GM12878 (cell line): ENCODE results near the gene BIRC7. TPM values are rescaled to one million over a fixed set of nuclear protein-coding genes. Genes with fewer than 3 reads are reported as not detected.

Experiments
- ATAC-seq: fragments of 200-7000 bp; cut with Tn5 transposase; 3 replicates; pipeline ENCODE4 v1.9.1; 2020; ENCODE audit warnings: mild to moderate bottlenecking, moderate library complexity
- BruUV-seq: library from RNA; stranded (reverse); fragments of 400-500 nt; replicated peaks from 2 replicates; lab custom pipeline; 2021; lab: Mats Ljungman, UMichigan
- CTCF ChIA-PET: fragments of 300-600 bp; sonication (Branson Sonifier 250); formaldehyde crosslinking; extraction: SDS; loops from one replicate; lab custom pipeline; 2021; ENCODE audit warnings: inconsistent platforms; lab: Yijun Ruan, JAX
- POLR2A ChIA-PET: fragments of 350-600 bp; formaldehyde crosslinking; extraction: SDS; loops from one replicate; lab custom pipeline; 2021; ENCODE audit warnings: inconsistent platforms; lab: Charles Lee
- RAD21 ChIA-PET: fragments of 300-600 bp; sonication (Branson Sonifier 250); formaldehyde crosslinking; loops from one replicate; lab custom pipeline; 2023; ENCODE audit warnings: antibody characterized with exemption; ENCODE audit not compliant: unreplicated experiment; lab: Charles Lee
- SMC1A ChIA-PET: fragments of 300-600 bp; sonication (Branson Sonifier 250); formaldehyde crosslinking; loops from one replicate; lab custom pipeline; 2023; ENCODE audit not compliant: unreplicated experiment, uncharacterized antibody; lab: Charles Lee
- DNase-seq: peaks from one replicate; pipeline ENCODE4 v3.0.0-alpha.2; 2011; ENCODE audit warnings: low read depth, low spot score
- FAIRE-seq: peaks from 3 replicates; lab custom pipeline; 2011; peaks lifted over from hg19 to GRCh38; lab: Jason Lieb, UNC
- H2AFZ ChIP-seq: 2 replicates; pipeline ENCODE4 v1.6.0; 2011; ENCODE audit warnings: low read depth, low read length, control low read depth; ENCODE audit not compliant: control insufficient read depth
- H3K27ac ChIP-seq: 2 replicates; pipeline ENCODE4 v1.5.1; 2011; ENCODE audit warnings: control low read depth; ENCODE audit not compliant: control insufficient read depth, insufficient read depth
- H3K27me3 ChIP-seq, 2 experiments: replicated peaks in 1 of 2; 2 replicates each; pipeline versions ENCODE4 v1.6.0 to v1.6.1; 2011; ENCODE audit warnings: low read length in 1 of 2; ENCODE audit not compliant: control insufficient read depth in 2 of 2, insufficient read depth in 2 of 2
- H3K36me3 ChIP-seq, 2 experiments: 2 replicates each; pipeline ENCODE4 v1.5.1; 2011; ENCODE audit warnings: low read length in 1 of 2; ENCODE audit not compliant: control insufficient read depth in 2 of 2, insufficient read depth in 2 of 2
- H3K4me1 ChIP-seq: 2 replicates; pipeline ENCODE4 v1.6.1; 2011; ENCODE audit warnings: mild to moderate bottlenecking, low read length, moderate library complexity, mixed read lengths; ENCODE audit not compliant: control insufficient read depth, insufficient read depth
- H3K4me2 ChIP-seq: 2 replicates; pipeline ENCODE4 v1.6.0; 2011; ENCODE audit warnings: control low read depth; ENCODE audit not compliant: control insufficient read depth, insufficient read depth
- H3K4me3 ChIP-seq: fragments of 200-600 bp; sonication (generic); 2 replicates; pipeline ENCODE4 v1.5.1; 2016
- H3K79me2 ChIP-seq: 2 replicates; pipeline ENCODE4 v1.6.0; 2011; ENCODE audit warnings: low read length; ENCODE audit not compliant: control insufficient read depth, insufficient read depth
- H3K9ac ChIP-seq: 2 replicates; pipeline ENCODE4 v1.8.0; 2011; ENCODE audit warnings: low read length, control low read depth, mixed read lengths; ENCODE audit not compliant: control insufficient read depth, insufficient read depth
- H3K9me3 ChIP-seq: replicated peaks from 3 replicates; pipeline ENCODE4 v1.5.1; 2011; ENCODE audit warnings: mild to moderate bottlenecking, low read length; ENCODE audit not compliant: control insufficient read depth, insufficient read depth
- H4K20me1 ChIP-seq: 2 replicates; pipeline ENCODE4 v1.6.0; 2011; ENCODE audit not compliant: control insufficient read depth, insufficient read depth
- BMI1 ChIP-seq: fragments of 450-650 bp; IDR thresholded peaks from 2 replicates; pipeline ENCODE4 v1.6.1; 2016; ENCODE audit warnings: mild to moderate bottlenecking, moderate library complexity, borderline replicate concordance
- ZBTB4 ChIP-seq: fragments of 450-650 bp; formaldehyde crosslinking; IDR thresholded peaks from 2 replicates; pipeline ENCODE4 v1.4.0; 2022; ENCODE audit warnings: mild to moderate bottlenecking, moderate library complexity
- WGBS: methylation state at CpG from one replicate; pipeline ENCODE4 v1.1.6; 2016; ENCODE audit warnings: low lambda C conversion rate; ENCODE audit not compliant: insufficient replicate concordance, insufficient coverage; ENCODE audit errors: missing lambda C conversion rate; 5-methylcytosine and 5-hydroxymethylcytosine counted together
- in situ Hi-C: fragments of 300-500 bp; cut with MboI; formaldehyde crosslinking; loops from 9 replicates; pipeline ENCODE4 v1.14.3; 2018; ENCODE audit warnings: mixed read lengths
- intact Hi-C: fragments of 100-400 bp; cut with micrococcal nuclease; formaldehyde crosslinking; loops from one replicate; pipeline ENCODE4 v1.14.2; 2022; ENCODE audit not compliant: unreplicated experiment
- polyA plus RNA-seq, 11 experiments: library from polyadenylated mRNA; depleted of rRNA in 4 of 11; unstranded in 6 of 11; stranded (reverse) in 5 of 11; fragments of >200 nt; fragmentation: Nextera tagmentation in 4 of 11; fragmentation: Illumina TruSeq in 1 of 11; extraction: Ambion mirVana in 4 of 11; extraction: Trizol in 1 of 11; gene quantifications; 1 replicate in 1 of 11; 2 replicates in 10 of 11; pipeline versions ENCODE4 v1.2.1 to v1.2.3, GENCODE V29; 2011 to 2016; ENCODE audit warnings: inconsistent platforms in 2 of 11, missing spikeins in 2 of 11, low read depth in 1 of 11
- total RNA-seq, 4 experiments: library from RNA; depleted of rRNA in 3 of 4; stranded (reverse); fragments of >200 nt in 3 of 4; fragmentation: Illumina TruSeq in 1 of 4; extraction: Trizol in 1 of 4; gene quantifications; 2 replicates each; pipeline versions ENCODE4 v1.2.1 to v1.2.3, GENCODE V29; 2013 to 2021

The BIRC7 gene
- total and polyA plus RNA-seq, 10 of the 15 experiments (the other 5 are each of a cell fraction or from before 2014, with no cell fraction given) = 0.31 TPM; not detected in 9

DNA sequence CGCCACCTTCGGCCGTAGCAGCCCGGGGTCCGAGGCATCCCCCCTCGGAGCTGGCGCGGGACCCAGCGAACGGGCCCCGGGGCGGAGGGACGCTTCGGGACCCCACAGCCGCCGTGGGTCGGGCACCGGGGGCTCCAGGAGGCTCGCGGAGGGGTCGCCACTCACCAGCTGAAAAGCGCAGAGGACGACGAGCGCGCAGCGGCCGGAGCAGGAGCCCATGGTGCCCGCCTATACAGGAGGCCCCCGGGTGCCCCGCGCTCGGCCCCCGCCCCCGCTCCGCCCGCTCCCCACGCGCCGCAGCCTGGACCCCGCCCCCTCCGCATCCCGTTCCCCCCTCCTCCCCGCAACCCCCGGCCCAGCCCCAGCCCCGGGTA lies 18.5 kb downstream of the BIRC7 start, which contains the start of gene NKAIN4:
NKAIN4 (minus strand) TSS at position 232 of the 374 bp plus-strand sequence; CDS start at position 219, 13 bp downstream.
- in situ Hi-C loops (no loop called here), intact Hi-C loops (no loop called here)
- no peaks in the 10 kb centered on the region for H3K9me3 ChIP-seq
- 1% methylated on average over 16 of the region's 46 CpGs for WGBS
- no peak within 1 kb of the TSS for H3K4me2 ChIP-seq
- no peaks in the 10 kb centered on the region for H3K4me1 ChIP-seq
- no peak for ATAC-seq
- no peaks in the 10 kb centered on the region for H3K36me3 ChIP-seq
- H4K20me1 ChIP-seq = no peaks in the 10 kb centered on the region; the same call in 1 of the 2 replicates
- no peak for DNase-seq
- H2AFZ ChIP-seq = no peak within 1 kb of the TSS
- no peak within 1 kb of the TSS for H3K4me3 ChIP-seq
- no TSS peak for BruUV-seq
- SMC1A ChIA-PET = no interaction called here
- RAD21 ChIA-PET = no interaction called here
- no peaks in the 10 kb centered on the region for H3K79me2 ChIP-seq
- no peak for FAIRE-seq
- peaks cover 0 to 11% of the 10 kb centered on the region in 2 experiments for H3K27me3 ChIP-seq
- CTCF ChIA-PET = no interaction called here
- H3K9ac ChIP-seq = no peak within 1 kb of the TSS
- H3K27ac ChIP-seq = no peak within 1 kb of the TSS
- TF ChIP-seq ZBTB4 (CRISPR knock-in tag) (no peak), BMI1 (no peak)
- POLR2A ChIA-PET = no interaction called here
